GM21515 (cell line): ENCODE results near the gene SYCP2.

Experiments
- ATAC-seq: cut with Tn5 transposase; IDR thresholded peaks from one replicate; pipeline ENCODE4 v1.9.1; 2021; ENCODE audit not compliant: unreplicated experiment

SYCP2 gene

GRCh38 chr20:59945731-59946130, 12.3 kb upstream of the SYCP2 start:
- ATAC-seq = no peak

- no peak for ATAC-seq
Observed at GRCh38 chr20:59945175-59945574, 11.7 kb upstream of the SYCP2 start.

- ATAC-seq = no peak
Observed at GRCh38 chr20:59944726-59945125, 11.3 kb upstream of the SYCP2 start.

- ATAC-seq = no peak
Observed at GRCh38 chr20:59942245-59942644, 8.8 kb upstream of the SYCP2 start.

GRCh38 chr20:59940956-59941294, 7.5 kb upstream of the SYCP2 start:
- ATAC-seq = peak; percentile 14

- peak; percentile 89 for ATAC-seq
Observed at GRCh38 chr20:59940129-59940955, 6.9 kb upstream of the SYCP2 start, which contains the start of the genes FAM217B and PPP1R3D. Gene FAM217B, plus strand, starts transcription at chr20:59940389. Its CDS starts 3,555 bp downstream, at chr20:59943944. Gene PPP1R3D, minus strand, starts transcription at chr20:59940305. Its CDS starts 374 bp downstream, at chr20:59939931.

- ATAC-seq = peak; percentile 36
Observed at GRCh38 chr20:59939879-59940128, 6.4 kb upstream of the SYCP2 start.

- ATAC-seq = peak; percentile 20
Observed at GRCh38 chr20:59939052-59939878, 5.8 kb upstream of the SYCP2 start.

GRCh38 chr20:59938696-59939051, 5.2 kb upstream of the SYCP2 start:
- no peak for ATAC-seq

- ATAC-seq = no peak
Observed at GRCh38 chr20:59938221-59938620, 4.8 kb upstream of the SYCP2 start.

- ATAC-seq = no peak
Observed at GRCh38 chr20:59937150-59937549, 3.7 kb upstream of the SYCP2 start.

- no peak for ATAC-seq
Observed at GRCh38 chr20:59936409-59936808, 3.0 kb upstream of the SYCP2 start.

GRCh38 chr20:59935457-59936185, 2.2 kb upstream of the SYCP2 start:
- ATAC-seq = no peak

GRCh38 chr20:59933849-59934585, 580 bp upstream of the SYCP2 start:
- ATAC-seq = peak; percentile 74

- no peak for ATAC-seq
Observed at GRCh38 chr20:59932616-59933295, 681 bp downstream of the SYCP2 start.

- no peak for ATAC-seq
Observed at GRCh38 chr20:59931511-59932312, 1.7 kb downstream of the SYCP2 start.

GRCh38 chr20:59925899-59926298, 7.5 kb downstream of the SYCP2 start:
- ATAC-seq = no peak

GRCh38 chr20:59925359-59925758, 8.1 kb downstream of the SYCP2 start:
- ATAC-seq = no peak

GRCh38 chr20:59923514-59923913, 9.9 kb downstream of the SYCP2 start:
- ATAC-seq = no peak

GRCh38 chr20:59920944-59921343, 12.5 kb downstream of the SYCP2 start:
- no peak for ATAC-seq
